Tongue (tissue), 2 donors: Measurements from ENCODE around the gene RCCD1. TPM values are rescaled to one million over a fixed set of nuclear protein-coding genes. Genes with fewer than 3 reads are reported as not detected.
"Not testable (repeated sequence)": the region's sequence is repeated elsewhere in the genome, so short reads cannot be mapped to it uniquely, and the experiment has no call there.

Experiments
- DNase-seq: peaks from one replicate; pipeline ENCODE4 v3.0.0-alpha.2; 2015
- total RNA-seq: library from RNA; depleted of rRNA; stranded (reverse); fragments of >200 nt; gene quantifications from one replicate; pipeline ENCODE4 v1.2.3, GENCODE V29; 2014

Gene RCCD1
- total RNA-seq, 1 donor from 2014 or later = 21.3 TPM

- DNase-seq = no peak
These were observed 36.5 kb upstream of the RCCD1 start for GRCh38 chr15:90918034-90918788.

- no peak for DNase-seq
These were observed 35.8 kb upstream of the RCCD1 start for GRCh38 chr15:90918835-90919234.

DNA sequence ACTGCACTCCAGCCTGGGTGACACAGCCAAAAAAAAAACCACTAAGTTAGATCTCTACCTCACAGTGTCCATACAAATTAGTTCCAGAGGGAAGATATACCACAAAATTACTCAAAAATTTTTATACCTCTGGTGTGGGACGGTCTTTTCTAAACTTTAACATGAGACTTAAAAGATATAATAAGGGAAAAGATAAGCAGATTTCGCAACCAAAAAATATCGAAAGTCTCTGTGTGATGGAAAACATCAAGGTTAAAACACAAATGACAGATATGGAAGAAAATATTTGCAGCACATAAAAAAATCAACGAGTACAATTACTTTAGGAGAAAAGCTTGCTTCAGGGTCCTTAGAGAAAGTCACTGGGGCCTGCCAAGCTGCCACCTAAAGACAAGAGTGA, 32.8 kb upstream of the RCCD1 start:
- DNase-seq = no peak

DNA sequence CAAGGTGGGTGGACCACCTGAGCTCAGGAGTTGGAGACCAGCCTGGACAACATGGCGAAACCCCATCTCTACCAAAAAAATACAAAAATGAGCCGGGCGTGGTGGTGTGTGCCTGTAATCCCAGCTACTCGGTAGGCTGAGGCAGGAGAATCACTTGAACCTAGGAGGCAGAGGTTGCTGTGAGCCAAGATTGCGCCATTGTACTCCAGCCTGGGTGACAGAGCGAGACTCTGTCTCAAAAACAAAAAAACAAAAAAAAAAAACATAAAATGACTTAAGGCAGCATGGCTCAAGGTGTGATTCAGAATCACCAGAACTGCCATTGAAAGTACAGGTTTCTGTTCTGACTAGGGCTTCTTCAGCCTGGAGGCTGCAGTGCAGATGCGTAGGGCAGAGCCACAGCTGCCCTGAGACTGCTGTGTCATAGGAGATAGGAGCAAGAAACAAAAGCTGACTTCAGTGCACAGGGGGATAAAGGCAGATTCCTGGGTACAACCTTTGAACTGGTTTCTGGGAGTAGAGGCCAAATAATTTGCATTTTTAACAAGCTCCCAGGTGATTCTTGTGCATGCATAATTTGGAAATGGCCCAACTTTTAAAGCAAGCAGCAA, 31.9 kb upstream of the RCCD1 start:
- DNase-seq = not testable (repeated sequence)

DNA sequence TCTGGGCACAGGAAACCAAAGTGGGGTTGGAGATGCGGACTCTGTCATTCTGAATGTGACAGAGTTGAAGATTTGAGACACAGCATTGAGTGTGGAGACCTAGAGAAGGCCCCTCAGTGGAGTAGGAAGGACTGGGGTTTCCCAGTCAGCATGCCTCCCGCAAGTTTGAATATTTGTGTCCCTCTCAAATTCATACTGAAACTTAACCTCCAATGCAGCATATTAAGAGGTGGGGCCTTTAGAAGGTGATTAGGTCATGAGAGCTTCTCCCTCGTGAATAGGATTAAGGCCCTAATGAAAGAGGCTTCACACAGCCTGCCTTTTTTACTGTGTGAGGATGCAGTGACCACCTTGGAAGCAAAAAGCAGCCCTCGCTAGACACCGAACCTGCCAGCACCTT, 30.3 kb upstream of the RCCD1 start:
- DNase-seq = no peak

DNA sequence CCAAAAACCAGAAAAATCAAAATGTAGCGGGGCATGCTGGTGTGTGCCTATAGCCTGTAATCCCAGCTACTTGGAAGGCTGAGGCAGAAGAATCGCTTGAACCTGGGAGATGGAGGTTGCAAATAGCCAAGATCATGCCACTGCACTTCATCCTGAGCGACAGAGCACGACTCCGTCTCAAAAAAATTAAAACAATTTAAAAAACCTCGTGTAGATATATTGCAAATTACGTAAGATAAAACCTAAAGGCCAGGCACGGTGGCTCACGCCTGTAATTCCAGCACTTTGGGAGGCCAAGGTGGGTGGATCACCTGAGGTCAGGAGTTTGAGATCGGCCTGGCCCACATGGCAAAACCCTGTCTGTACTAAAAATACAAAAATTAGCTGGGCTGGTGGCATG, 27.9 kb upstream of the RCCD1 start:
- DNase-seq = not testable (repeated sequence)

DNA sequence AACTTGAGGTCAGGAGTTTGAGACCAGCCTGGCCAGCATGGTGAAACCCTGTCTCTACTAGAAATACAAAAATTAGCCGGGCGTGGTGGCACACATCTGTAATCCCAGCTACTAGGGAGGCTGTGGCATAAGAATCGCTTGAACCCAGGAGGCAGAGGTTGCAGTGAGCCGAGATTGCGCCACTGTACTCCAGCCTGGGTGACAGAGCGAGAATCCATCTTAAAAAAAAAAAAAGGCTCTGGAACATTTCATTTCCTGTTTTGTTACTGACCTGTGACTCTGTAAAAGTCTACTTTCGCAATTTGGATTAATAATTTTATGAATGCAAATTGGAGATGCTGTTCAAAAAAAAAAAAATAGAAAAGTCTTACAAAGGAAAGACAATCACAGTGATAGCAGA, 26.6 kb upstream of the RCCD1 start:
- DNase-seq = not testable (repeated sequence)

DNA sequence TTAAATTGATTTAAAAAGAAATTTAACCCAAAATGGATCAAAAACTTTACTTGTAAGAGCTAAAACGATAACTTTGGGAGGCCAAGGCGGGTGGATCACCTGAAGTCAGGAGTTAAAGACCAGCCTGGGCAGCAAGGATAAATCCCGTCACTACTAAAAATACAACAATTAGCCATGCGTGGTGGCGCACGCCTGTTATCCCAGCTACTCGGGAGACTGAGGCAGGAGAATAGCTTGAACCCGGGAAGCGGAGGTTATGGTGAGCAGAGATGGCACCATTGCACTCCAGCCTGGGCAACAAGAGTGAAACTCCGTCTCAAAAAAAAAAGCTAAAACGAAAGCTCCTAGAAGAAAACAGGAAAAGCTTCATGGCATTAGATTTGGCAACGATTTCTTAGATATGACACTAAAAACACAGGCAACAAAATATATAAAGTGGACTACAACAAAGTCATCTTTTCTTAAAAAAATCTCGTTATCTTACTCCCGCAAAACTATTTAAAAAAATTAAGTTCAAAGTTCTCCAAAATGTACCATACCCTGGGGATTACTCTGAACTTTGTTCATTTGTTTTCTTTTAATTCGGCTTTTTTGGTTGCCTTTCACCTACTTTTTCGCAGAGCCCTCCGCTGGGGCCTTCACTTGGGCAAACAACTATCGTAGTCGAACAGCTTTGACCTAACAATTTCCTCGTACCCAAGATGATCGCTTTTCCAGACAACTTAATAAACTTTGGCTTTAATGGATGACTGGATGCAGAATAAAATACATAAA, 25.3 kb upstream of the RCCD1 start:
- DNase-seq = no peak

GRCh38 chr15:90930861-90931574, 23.7 kb upstream of the RCCD1 start:
- no peak for DNase-seq

GRCh38 chr15:90931575-90931827, 23.2 kb upstream of the RCCD1 start:
- DNase-seq = no peak

- peak; percentile 93 for DNase-seq
These were observed 22.6 kb upstream of the RCCD1 start, which contains the start of gene HDDC3 for GRCh38 chr15:90931828-90932659. Gene HDDC3, minus strand, starts transcription at chr15:90932549. Its CDS starts 9 bp downstream, at chr15:90932540.

DNA sequence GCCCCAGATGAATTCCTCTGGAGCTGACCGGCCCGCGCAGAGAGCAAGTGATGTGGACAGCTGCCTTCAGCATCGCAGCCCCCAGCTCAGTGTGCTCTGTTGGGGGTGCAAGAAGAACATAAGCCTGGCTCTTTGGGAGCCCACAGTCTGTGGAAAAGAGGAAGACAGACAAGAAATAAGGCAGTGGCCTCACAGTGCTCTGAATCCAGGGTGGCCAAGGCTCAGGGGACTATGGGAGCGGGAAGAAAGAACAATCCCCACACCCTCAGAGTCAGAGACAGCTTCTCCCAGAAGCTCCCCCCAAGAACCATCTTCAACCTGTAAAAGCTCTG, 22.1 kb upstream of the RCCD1 start:
- no peak for DNase-seq

- no peak for DNase-seq
These were observed 21.4 kb upstream of the RCCD1 start for GRCh38 chr15:90933301-90933700.

- peak; percentile 90 for DNase-seq
These were observed 20.3 kb upstream of the RCCD1 start for GRCh38 chr15:90934256-90934948.

GRCh38 chr15:90934949-90935751, 19.5 kb upstream of the RCCD1 start, which contains the start of gene UNC45A:
Gene UNC45A, plus strand, starts transcription at chr15:90935285. Its CDS starts 40 bp downstream, at chr15:90935325.
- peak; percentile 96 for DNase-seq

DNA sequence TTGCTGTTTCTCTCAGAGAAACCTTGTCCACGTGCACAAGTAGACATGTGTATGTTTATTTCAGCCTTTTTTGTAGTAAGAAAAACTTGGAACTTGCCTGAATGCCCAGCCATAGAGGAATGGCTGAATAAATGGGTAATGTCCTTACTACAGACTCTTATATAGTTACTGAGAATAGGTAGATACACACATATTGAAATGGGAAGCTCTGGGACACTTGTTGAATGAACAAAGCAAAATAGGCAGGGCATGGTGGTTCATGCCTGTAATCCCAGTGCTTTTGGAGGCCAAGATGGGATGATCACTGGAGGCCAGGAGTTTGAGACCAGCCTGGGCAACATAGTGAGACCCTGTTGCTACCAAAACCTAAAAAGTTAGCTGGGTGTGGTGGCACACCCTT, 17.9 kb upstream of the RCCD1 start:
- DNase-seq = no peak

DNA sequence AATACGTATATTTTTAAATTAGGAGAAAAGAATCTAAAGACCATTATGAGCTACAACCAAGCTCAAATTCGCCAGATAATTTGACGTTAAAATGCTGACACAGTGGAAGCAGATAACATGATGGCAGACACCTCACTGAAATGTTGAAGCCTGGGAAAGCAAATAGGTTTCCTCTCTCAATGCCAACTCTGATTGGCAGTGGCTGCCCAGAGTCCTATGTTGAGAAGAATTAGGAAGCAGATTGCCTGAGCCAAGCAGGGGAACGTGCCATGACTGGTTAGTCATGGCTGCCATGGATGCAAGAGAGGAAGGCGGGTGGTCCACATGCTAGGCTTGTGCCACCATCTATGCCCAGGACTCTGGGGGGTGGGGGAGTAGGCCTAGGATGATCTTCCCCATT, 16.4 kb upstream of the RCCD1 start:
- no peak for DNase-seq

- DNase-seq = no peak
These were observed 14.9 kb upstream of the RCCD1 start for GRCh38 chr15:90939756-90940155.

GRCh38 chr15:90941038-90941437, 13.6 kb upstream of the RCCD1 start:
- no peak for DNase-seq

- no peak for DNase-seq
These were observed 12.1 kb upstream of the RCCD1 start for GRCh38 chr15:90942354-90943120.
